HFFc6 (cell line): Measurements from ENCODE around the gene RSPH4A. TPM values are rescaled to one million over a fixed set of nuclear protein-coding genes. Genes with fewer than 3 reads are reported as not detected.

ENCODE experiments used
- DNase-seq: peaks from one replicate; pipeline ENCODE4 v3.0.0-alpha.2; 2018
- H3K27ac Mint-ChIP-seq: 2 replicates; pipeline ENCODE4 v1.8.0; 2020; ENCODE audit warnings: mild to moderate bottlenecking, mixed read lengths
- H3K27me3 Mint-ChIP-seq: 2 replicates; pipeline ENCODE4 v1.8.0; 2021; ENCODE audit warnings: mild to moderate bottlenecking, moderate library complexity, mixed read lengths; ENCODE audit not compliant: insufficient read depth
- H3K36me3 Mint-ChIP-seq: 2 replicates; pipeline ENCODE4 v1.8.0; 2021; ENCODE audit warnings: low read depth, mixed read lengths
- H3K4me1 Mint-ChIP-seq: 2 replicates; pipeline ENCODE4 v1.8.0; 2020; ENCODE audit warnings: low read depth, mixed read lengths
- H3K4me3 Mint-ChIP-seq: 2 replicates; pipeline ENCODE4 v1.8.0; 2020; ENCODE audit warnings: mild to moderate bottlenecking, moderate library complexity, mixed read lengths
- H3K9me3 Mint-ChIP-seq: 2 replicates; pipeline ENCODE4 v1.8.0; 2020; ENCODE audit warnings: mild to moderate bottlenecking, mixed read lengths
- CTCF ChIP-seq: fragments of 200-600 bp; sonication (generic); IDR thresholded peaks from 2 replicates; pipeline ENCODE4 v1.5.0; 2021; ENCODE audit warnings: antibody characterized with exemption, mild to moderate bottlenecking
- long read RNA-seq: library from polyadenylated mRNA; unstranded; transcript quantifications from one replicate; pipeline ENCODE4 v2.0.0, GENCODE V29; 2019
- total RNA-seq, 6 experiments: library from RNA; stranded (reverse); fragmentation: NEBNext Ultra II Directional; extraction: Animal tissue kit (Norgen Biotek cat#: 25700); gene quantifications; 2 replicates in 1 of 6; 3 replicates in 5 of 6; pipeline ENCODE4 v1.2.3, GENCODE V29; 2021

Gene RSPH4A
- total RNA-seq = under 1 TPM; 0.07 to 0.37 (median 0.15) TPM
- long read RNA-seq, partial matches to known transcripts = 1 of 1 reads
- long read RNA-seq, other reads (novel, unspliced or antisense) = 0 of 1 reads

GRCh38 chr6:116615937-116616736 is at the start of gene RSPH4A:
TSS of gene RSPH4A (plus strand) at chr6:116616479. CDS start at chr6:116616624, 145 bp downstream.
- Mint-ChIP-seq H3K4me1 (peaks cover 10% of the 10 kb centered on the region), H3K27ac (peak within 1 kb of the TSS; percentile 79), H3K27me3 (peaks cover 3% of the 10 kb centered on the region), H3K4me3 (peak within 1 kb of the TSS; percentile 93), H3K9me3 (no peaks in the 10 kb centered on the region), H3K36me3 (no peaks in the 10 kb centered on the region)
- TF ChIP-seq CTCF = no peak
- peak; percentile 96 for DNase-seq

GRCh38 chr6:116568111-116568510 is 48.2 kb upstream of the RSPH4A start:
- Mint-ChIP-seq H3K27me3 (peaks cover 4% of the 10 kb centered on the region; the same call in 1 of the 2 replicates), H3K4me3 (peak overlapping the region; percentile 40), H3K4me1 (peaks cover 76% of the 10 kb centered on the region), H3K36me3 (peaks cover 18% of the 10 kb centered on the region), H3K27ac (peak overlapping the region; percentile 84), H3K9me3 (no peaks in the 10 kb centered on the region)
- TF ChIP-seq CTCF = no peak
- peak; percentile 68 for DNase-seq

- peaks cover 26% of the 10 kb centered on the region for H3K36me3 Mint-ChIP-seq
- H3K27ac Mint-ChIP-seq = peak overlapping the region; percentile 84
- H3K9me3 Mint-ChIP-seq = no peaks in the 10 kb centered on the region
- H3K27me3 Mint-ChIP-seq = peaks cover 4% of the 10 kb centered on the region; the same call in 1 of the 2 replicates
- peaks cover 76% of the 10 kb centered on the region for H3K4me1 Mint-ChIP-seq
- DNase-seq = no peak
- peak overlapping the region; percentile 100 for H3K4me3 Mint-ChIP-seq
- no peak for TF ChIP-seq CTCF
Measured at GRCh38 chr6:116568821-116569755, 47.2 kb upstream of the RSPH4A start.

- Mint-ChIP-seq H3K4me3 (peak within 1 kb of the TSS; percentile 100), H3K27ac (peak within 1 kb of the TSS; percentile 99), H3K27me3 (peaks cover 4% of the 10 kb centered on the region), H3K9me3 (no peaks in the 10 kb centered on the region), H3K4me1 (peaks cover 71% of the 10 kb centered on the region), H3K36me3 (peaks cover 31% of the 10 kb centered on the region)
- peak; percentile 100 for DNase-seq
- peak; percentile 26; the same call in 1 of the 2 replicates for TF ChIP-seq CTCF
Measured at GRCh38 chr6:116570856-116571682, 45.2 kb upstream of the RSPH4A start, which contains the start of gene RWDD1. TSS of gene RWDD1 (plus strand) at chr6:116571504. CDS start at chr6:116571583, 79 bp downstream.

GRCh38 chr6:116571683-116572000 is 44.6 kb upstream of the RSPH4A start:
- H3K36me3 Mint-ChIP-seq = peaks cover 37% of the 10 kb centered on the region
- H3K27ac Mint-ChIP-seq = peak overlapping the region; percentile 99
- H3K4me3 Mint-ChIP-seq = peak overlapping the region; percentile 100
- DNase-seq = no peak
- H3K4me1 Mint-ChIP-seq = peaks cover 71% of the 10 kb centered on the region
- TF ChIP-seq CTCF = no peak
- H3K27me3 Mint-ChIP-seq = peaks cover 4% of the 10 kb centered on the region
- no peaks in the 10 kb centered on the region for H3K9me3 Mint-ChIP-seq
